ENCODE measurements around the gene ARHGDIG. TPM values are rescaled to one million over a fixed set of nuclear protein-coding genes. Genes with fewer than 3 reads are reported as not detected.

The ARHGDIG gene
- total RNA-seq, 4 donors from 2014 or later: 1.4 to 3.5 (median 1.8) TPM; not detected in 1

DNA sequence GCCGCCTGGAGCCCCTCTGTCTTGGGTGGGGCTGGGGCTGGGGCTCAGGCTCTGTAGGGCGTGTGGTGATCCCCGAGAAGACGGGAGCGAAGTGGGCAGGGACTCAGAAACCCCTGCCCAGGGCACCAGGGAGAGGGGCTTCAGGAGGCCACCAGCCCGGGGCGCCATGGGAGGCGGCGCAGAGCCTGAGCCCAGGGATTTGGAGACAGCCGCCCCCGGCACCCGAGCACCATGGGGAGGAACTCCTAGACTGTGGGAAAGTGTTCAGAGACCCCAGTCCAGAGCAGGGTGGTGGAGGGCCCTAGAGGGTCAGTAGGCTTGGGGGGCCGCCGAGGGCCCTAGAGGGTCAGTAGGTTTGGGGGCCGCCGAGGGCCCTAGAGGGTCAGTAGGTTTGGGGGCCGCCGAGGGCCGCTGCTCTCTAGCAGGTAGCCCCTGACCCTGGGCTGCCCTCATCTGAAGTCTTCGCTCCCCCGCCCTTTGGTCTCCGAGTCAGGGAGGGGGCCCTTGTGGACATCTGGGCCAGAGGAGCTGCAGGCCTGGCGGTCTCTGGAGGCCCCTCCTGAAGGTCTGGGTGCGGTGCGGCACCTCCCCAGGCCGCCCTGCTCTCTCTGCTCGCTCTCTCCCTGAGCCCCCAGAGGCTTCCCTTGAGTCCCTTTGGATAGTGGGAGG is 734 bp downstream of the ARHGDIG start:
- intact Hi-C loops (cut with DNase I; ENCODE audit: low total_unique reads): no loop called here
- H3K27ac ChIP-seq: no peak overlapping the region
- TF ChIP-seq, protein P1, sequence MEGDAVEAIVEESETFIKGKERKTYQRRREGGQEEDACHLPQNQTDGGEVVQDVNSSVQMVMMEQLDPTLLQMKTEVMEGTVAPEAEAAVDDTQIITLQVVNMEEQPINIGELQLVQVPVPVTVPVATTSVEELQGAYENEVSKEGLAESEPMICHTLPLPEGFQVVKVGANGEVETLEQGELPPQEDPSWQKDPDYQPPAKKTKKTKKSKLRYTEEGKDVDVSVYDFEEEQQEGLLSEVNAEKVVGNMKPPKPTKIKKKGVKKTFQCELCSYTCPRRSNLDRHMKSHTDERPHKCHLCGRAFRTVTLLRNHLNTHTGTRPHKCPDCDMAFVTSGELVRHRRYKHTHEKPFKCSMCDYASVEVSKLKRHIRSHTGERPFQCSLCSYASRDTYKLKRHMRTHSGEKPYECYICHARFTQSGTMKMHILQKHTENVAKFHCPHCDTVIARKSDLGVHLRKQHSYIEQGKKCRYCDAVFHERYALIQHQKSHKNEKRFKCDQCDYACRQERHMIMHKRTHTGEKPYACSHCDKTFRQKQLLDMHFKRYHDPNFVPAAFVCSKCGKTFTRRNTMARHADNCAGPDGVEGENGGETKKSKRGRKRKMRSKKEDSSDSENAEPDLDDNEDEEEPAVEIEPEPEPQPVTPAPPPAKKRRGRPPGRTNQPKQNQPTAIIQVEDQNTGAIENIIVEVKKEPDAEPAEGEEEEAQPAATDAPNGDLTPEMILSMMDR (IDR thresholded peaks at IDR 0.05 in 4 of 5, conservative IDR thresholded peaks at IDR 0.05 in 1 of 5): no peak
- no peak for TF ChIP-seq POLR2A (IDR thresholded peaks at IDR 0.05)
- ATAC-seq: no peak
- H3K27me3 ChIP-seq: peaks cover 0 to 16% (median 11%) of the 10 kb centered on the region in 3 donors
- H3K9me3 ChIP-seq: no peaks in the 10 kb centered on the region
- peaks cover 6 to 8% of the 10 kb centered on the region in 2 donors for H3K4me1 ChIP-seq
- DNase-seq: no peak
- peak overlapping the region; percentile 25 to 44 (median 28) for H3K4me3 ChIP-seq
- in situ Hi-C loops (cut with MboI; ENCODE audit: low sequenced_read_pairs in 4 of 4): no loop called here
- no peaks in the 10 kb centered on the region for H3K36me3 ChIP-seq

DNA sequence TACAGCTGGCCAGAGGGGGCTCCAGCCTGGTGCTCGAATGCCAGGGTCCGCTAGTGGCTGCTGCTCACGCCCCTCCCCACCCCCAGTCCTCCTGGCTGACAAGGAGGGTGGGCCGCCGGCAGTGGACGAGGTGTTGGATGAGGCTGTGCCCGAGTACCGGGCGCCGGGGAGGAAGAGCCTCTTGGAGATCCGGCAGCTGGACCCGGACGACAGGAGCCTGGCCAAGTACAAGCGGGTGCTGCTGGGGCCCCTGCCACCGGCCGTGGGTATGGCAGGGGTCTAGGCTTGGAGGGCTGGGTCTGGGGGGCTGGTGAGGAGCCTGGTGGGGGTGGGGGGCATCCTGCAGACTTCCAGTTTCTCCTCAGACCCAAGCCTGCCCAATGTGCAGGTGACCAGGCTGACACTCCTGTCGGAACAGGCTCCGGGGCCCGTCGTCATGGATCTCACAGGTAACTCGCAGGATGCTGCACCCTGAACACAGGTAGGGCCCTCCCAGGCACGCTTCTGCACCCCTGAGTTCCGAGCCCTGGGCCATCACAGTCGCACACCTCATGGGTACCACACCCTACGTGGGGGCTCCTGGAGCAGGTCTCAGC is 1.4 kb downstream of the ARHGDIG start:
- in situ Hi-C loops (cut with MboI; ENCODE audit: low sequenced_read_pairs in 4 of 4): no loop called here
- Histone ChIP-seq H3K27me3 (peaks cover 0 to 15% (median 9%) of the 10 kb centered on the region in 3 donors), H3K4me1 (peaks cover 6 to 7% of the 10 kb centered on the region in 2 donors), H3K27ac (no peak overlapping the region), H3K9me3 (no peaks in the 10 kb centered on the region), H3K4me3 (no peak overlapping the region), H3K36me3 (no peaks in the 10 kb centered on the region)
- no peak for DNase-seq
- intact Hi-C loops (cut with DNase I; ENCODE audit: low total_unique reads): no loop called here
- TF ChIP-seq, protein P1 (IDR thresholded peaks at IDR 0.05 in 4 of 5, conservative IDR thresholded peaks at IDR 0.05 in 1 of 5): no peak
- TF ChIP-seq POLR2A (IDR thresholded peaks at IDR 0.05): no peak
- no peak for ATAC-seq

DNA sequence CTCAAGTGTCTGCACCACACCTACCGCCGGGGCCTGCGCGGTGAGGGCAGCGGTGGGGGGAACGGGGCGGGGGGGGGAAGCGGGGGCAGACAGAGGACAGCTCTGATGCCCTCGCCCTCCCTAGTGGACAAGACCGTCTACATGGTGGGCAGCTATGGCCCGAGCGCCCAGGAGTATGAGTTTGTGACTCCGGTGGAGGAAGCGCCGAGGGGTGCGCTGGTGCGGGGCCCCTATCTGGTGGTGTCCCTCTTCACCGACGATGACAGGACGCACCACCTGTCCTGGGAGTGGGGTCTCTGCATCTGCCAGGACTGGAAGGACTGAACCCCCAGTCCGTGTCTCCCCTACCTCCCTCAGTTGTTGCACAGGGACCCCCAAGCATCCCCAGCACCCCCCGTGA is 2.1 kb downstream of the ARHGDIG start:
- peaks cover 0 to 15% (median 9%) of the 10 kb centered on the region in 3 donors for H3K27me3 ChIP-seq
- no peaks in the 10 kb centered on the region for H3K9me3 ChIP-seq
- TF ChIP-seq POLR2A (IDR thresholded peaks at IDR 0.05): no peak
- TF ChIP-seq, protein P1 (IDR thresholded peaks at IDR 0.05 in 4 of 5, conservative IDR thresholded peaks at IDR 0.05 in 1 of 5): no peak
- in situ Hi-C loops (cut with MboI; ENCODE audit: low sequenced_read_pairs in 4 of 4): no loop called here
- H3K27ac ChIP-seq: no peak overlapping the region
- intact Hi-C loops (cut with DNase I; ENCODE audit: low total_unique reads): no loop called here
- peaks cover 0 to 5% of the 10 kb centered on the region in 2 donors for H3K36me3 ChIP-seq
- H3K4me3 ChIP-seq: no peak overlapping the region
- peaks cover 6 to 7% of the 10 kb centered on the region in 2 donors for H3K4me1 ChIP-seq
- no peak for DNase-seq
- ATAC-seq: no peak

DNA sequence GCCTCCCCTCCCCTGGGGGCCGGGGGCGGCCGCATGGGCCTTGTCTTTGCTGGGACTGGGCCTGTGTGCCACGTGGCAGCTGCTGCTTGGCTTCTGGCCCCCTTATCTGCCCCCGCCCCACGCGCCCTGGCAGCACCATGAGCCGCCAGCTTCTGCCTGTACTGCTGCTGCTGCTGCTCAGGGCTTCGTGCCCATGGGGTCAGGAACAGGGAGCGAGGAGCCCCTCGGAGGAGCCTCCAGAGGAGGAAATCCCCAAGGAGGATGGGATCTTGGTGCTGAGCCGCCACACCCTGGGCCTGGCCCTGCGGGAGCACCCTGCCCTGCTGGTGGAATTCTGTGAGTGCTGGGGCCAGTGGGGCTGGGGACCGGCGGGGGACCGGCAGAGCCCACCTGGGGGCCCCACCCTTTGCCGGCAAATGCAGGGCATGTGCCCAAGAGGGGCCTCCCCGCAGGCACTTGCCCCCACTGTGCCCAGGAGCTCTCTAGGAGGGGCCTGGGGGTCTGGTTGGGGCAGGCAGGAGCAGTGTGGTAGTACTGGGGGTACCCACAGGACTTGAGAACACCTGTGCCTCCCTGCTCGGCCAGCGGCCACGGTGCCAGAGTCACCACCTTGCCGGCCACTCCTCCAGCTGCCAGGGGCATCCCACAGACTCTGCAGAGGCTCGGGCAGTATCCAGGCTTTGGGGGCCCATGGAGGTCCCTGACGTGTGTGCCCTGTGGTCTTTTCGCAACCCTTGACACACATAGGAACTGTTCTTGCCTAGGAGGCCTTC is 2.8 kb downstream of the ARHGDIG start, which contains the start of gene PDIA2:
PDIA2 (plus strand) TSS at position 132 of the 773 bp plus-strand sequence; CDS start at position 138, 6 bp downstream.
- no peak for ATAC-seq
- Histone ChIP-seq H3K4me1 (peaks cover 6 to 7% of the 10 kb centered on the region in 2 donors), H3K4me3 (no peak within 1 kb of the TSS), H3K27me3 (peaks cover 0 to 15% (median 9%) of the 10 kb centered on the region in 3 donors), H3K27ac (no peak within 1 kb of the TSS), H3K9me3 (no peaks in the 10 kb centered on the region), H3K36me3 (peaks cover 0 to 11% of the 10 kb centered on the region in 2 donors)
- DNase-seq: no peak
- in situ Hi-C loops (cut with MboI; ENCODE audit: low sequenced_read_pairs in 4 of 4): no loop called here
- TF ChIP-seq, protein P1 (IDR thresholded peaks at IDR 0.05 in 4 of 5, conservative IDR thresholded peaks at IDR 0.05 in 1 of 5): no peak
- TF ChIP-seq POLR2A (IDR thresholded peaks at IDR 0.05): no peak
- intact Hi-C loops (cut with DNase I; ENCODE audit: low total_unique reads): no loop called here

All from gastrocnemius medialis (tissue), 4 donors.